Neural progenitor cell (in vitro differentiated cells): ENCODE results near the gene TFAP2E.

Source experiments
- CTCF ChIP-seq: fragments of 200-600 bp; sonication (generic); IDR thresholded peaks from 2 replicates; pipeline ENCODE4 v1.5.1; 2017; ENCODE audit warnings: antibody characterized with exemption, mild to moderate bottlenecking
- EZH2 ChIP-seq: fragments of 200-600 bp; sonication (generic); IDR thresholded peaks from 2 replicates; pipeline ENCODE4 v1.6.1; 2017; ENCODE audit warnings: antibody characterized with exemption, mild to moderate bottlenecking, moderate library complexity

GRCh38 chr1:35524106-35524505 is 49.0 kb upstream of the TFAP2E start:
- TF ChIP-seq CTCF = no peak
- TF ChIP-seq EZH2 = no peak
